H1 (cell line): ENCODE data around the gene CGB3. TPM values are rescaled to one million over a fixed set of nuclear protein-coding genes. Genes with fewer than 3 reads are reported as not detected.

Experiments
- CTCF ChIA-PET: fragments of 300-600 bp; sonication (Branson Sonifier 250); formaldehyde crosslinking; loops from one replicate; lab custom pipeline; 2021; ENCODE audit not compliant: partially characterized antibody; lab: Charles Lee
- POLR2A ChIA-PET: fragments of 300-600 bp; sonication (Branson Sonifier 250); formaldehyde crosslinking; loops from one replicate; lab custom pipeline; 2021; ENCODE audit warnings: inconsistent platforms; ENCODE audit not compliant: partially characterized antibody; lab: Charles Lee
- DNase-seq, 2 experiments: peaks; one replicate each; pipeline versions ENCODE4 v3.0.0 to v3.0.0-alpha.2; 2010 to 2022; ENCODE audit warnings: low spot score in 2 of 2, low read depth in 1 of 2, mixed read lengths in 1 of 2
- FAIRE-seq: peaks from 2 replicates; lab custom pipeline; 2011; peaks lifted over from hg19 to GRCh38; lab: Jason Lieb, UNC
- H2AFZ ChIP-seq: 2 replicates; pipeline ENCODE4 v1.8.1; 2012; ENCODE audit warnings: low read length, inconsistent platforms
- H2AK5ac ChIP-seq: 2 replicates; pipeline ENCODE4 v1.6.1; 2013; ENCODE audit warnings: low read depth, low read length
- H2BK120ac ChIP-seq: replicated peaks from 2 replicates; pipeline ENCODE3; 2013; ENCODE audit warnings: low read depth, low read length, inconsistent platforms
- H2BK12ac ChIP-seq: 2 replicates; pipeline ENCODE4 v1.6.1; 2013; ENCODE audit warnings: low read depth, low read length
- H2BK15ac ChIP-seq: 2 replicates; pipeline ENCODE4 v1.6.1; 2013; ENCODE audit warnings: low read length
- H2BK20ac ChIP-seq: 2 replicates; pipeline ENCODE4 v1.6.1; 2013; ENCODE audit warnings: low read length
- H2BK5ac ChIP-seq: 2 replicates; pipeline ENCODE4 v1.6.1; 2013; ENCODE audit warnings: low read depth, low read length
- H3K14ac ChIP-seq: 2 replicates; pipeline ENCODE4 v1.6.1; 2013; ENCODE audit warnings: inconsistent platforms; ENCODE audit not compliant: insufficient read length
- H3K18ac ChIP-seq: 2 replicates; pipeline ENCODE4 v1.6.1; 2013; ENCODE audit warnings: low read length; ENCODE audit errors: extremely low read depth
- H3K23ac ChIP-seq: 2 replicates; pipeline ENCODE4 v1.6.1; 2013; ENCODE audit warnings: inconsistent platforms; ENCODE audit not compliant: insufficient read length
- H3K23me2 ChIP-seq: 2 replicates; pipeline ENCODE4 v1.6.1; 2013; ENCODE audit warnings: low read depth, low read length
- H3K27ac ChIP-seq: 2 replicates; pipeline ENCODE4 v1.6.1; 2011; ENCODE audit warnings: low read depth, low read length, inconsistent platforms
- H3K27me3 ChIP-seq, 4 experiments: replicated peaks in 1 of 4; 1 replicate in 1 of 4; 2 replicates in 3 of 4; pipeline versions ENCODE4 v1.6.1 to v1.8.1; 2011 to 2013; ENCODE audit warnings: low read length in 3 of 4, mild to moderate bottlenecking in 3 of 4, inconsistent platforms in 2 of 4, mixed read lengths in 2 of 4, moderate library complexity in 1 of 4; ENCODE audit not compliant: control insufficient read depth in 3 of 4, insufficient read depth in 3 of 4; ENCODE audit errors: extremely low read depth in 1 of 4
- H3K36me3 ChIP-seq, 4 experiments: 2 replicates each; pipeline versions ENCODE4 v1.6.1 to v1.8.1; 2011 to 2013; ENCODE audit warnings: mild to moderate bottlenecking in 4 of 4, low read length in 3 of 4, moderate library complexity in 2 of 4, control low read depth in 1 of 4, inconsistent platforms in 1 of 4; ENCODE audit not compliant: insufficient read depth in 4 of 4, control insufficient read depth in 2 of 4
- H3K4ac ChIP-seq: replicated peaks from 2 replicates; pipeline ENCODE3; 2013; ENCODE audit warnings: low read length, low read depth, mixed read lengths, inconsistent platforms; ENCODE audit not compliant: insufficient read length
- H3K4me1 ChIP-seq, 4 experiments: replicated peaks in 1 of 4; 1 replicate in 1 of 4; 2 replicates in 3 of 4; pipeline versions ENCODE4 v1.6.1 to v1.8.1; 2011 to 2013; ENCODE audit warnings: low read length in 3 of 4, inconsistent platforms in 2 of 4, mixed read lengths in 1 of 4; ENCODE audit not compliant: insufficient read depth in 4 of 4, control insufficient read depth in 3 of 4
- H3K4me2 ChIP-seq, 2 experiments: 2 replicates each; pipeline versions ENCODE4 v1.6.1 to v1.8.1; 2011 to 2013; ENCODE audit warnings: low read depth in 2 of 2, low read length in 2 of 2, control low read depth in 1 of 2, inconsistent platforms in 1 of 2, mild to moderate bottlenecking in 1 of 2; ENCODE audit not compliant: insufficient read depth in 1 of 2
- H3K4me3 ChIP-seq, 4 experiments: fragments of 200-600, 300-600 bp in 1 of 4; sonication (generic), shearing (Covaris generic), sonication (Bioruptor Twin) in 1 of 4; 2 replicates each; pipeline versions ENCODE4 v1.5.1 to v1.8.1; 2011 to 2016; ENCODE audit warnings: low read length in 4 of 4, low read depth in 3 of 4, control low read depth in 2 of 4, inconsistent platforms in 2 of 4, mild to moderate bottlenecking in 2 of 4, mixed read lengths in 1 of 4, moderate library complexity in 1 of 4; ENCODE audit not compliant: insufficient read depth in 2 of 4; ENCODE audit errors: extremely low read depth in 1 of 4
- H3K56ac ChIP-seq: replicated peaks from 2 replicates; pipeline ENCODE3; 2013; ENCODE audit warnings: low read depth, mild to moderate bottlenecking, mixed read lengths, low read length, inconsistent platforms; ENCODE audit not compliant: insufficient read length
- H3K79me1 ChIP-seq: 2 replicates; pipeline ENCODE4 v1.6.1; 2013; ENCODE audit warnings: low read depth, low read length, control low read depth
- H3K79me2 ChIP-seq, 2 experiments: 2 replicates each; pipeline versions ENCODE4 v1.6.1 to v1.8.1; 2012 to 2013; ENCODE audit warnings: low read length in 2 of 2, mild to moderate bottlenecking in 2 of 2, inconsistent platforms in 1 of 2; ENCODE audit not compliant: insufficient read depth in 2 of 2, control insufficient read depth in 1 of 2
- H3K9ac ChIP-seq, 4 experiments: replicated peaks in 1 of 4; 1 replicate in 1 of 4; 2 replicates in 3 of 4; pipeline versions ENCODE4 v1.6.1 to v1.8.1; 2011 to 2013; ENCODE audit warnings: low read depth in 3 of 4, low read length in 3 of 4, control low read depth in 2 of 4, mild to moderate bottlenecking in 2 of 4, moderate library complexity in 2 of 4, inconsistent platforms in 1 of 4; ENCODE audit errors: extremely low read depth in 1 of 4
- H3K9me3 ChIP-seq, 2 experiments: 2 replicates each; pipeline versions ENCODE4 v1.6.1 to v1.8.1; 2012 to 2013; ENCODE audit warnings: mild to moderate bottlenecking in 2 of 2, moderate library complexity in 2 of 2, control low read depth in 1 of 2, inconsistent platforms in 1 of 2, low read depth in 1 of 2, low read length in 1 of 2, mixed read lengths in 1 of 2; ENCODE audit not compliant: insufficient read depth in 2 of 2
- H4K20me1 ChIP-seq, 2 experiments: replicated peaks in 1 of 2; 2 replicates each; pipeline versions ENCODE3 to v1.8.1; 2011 to 2013; ENCODE audit warnings: inconsistent platforms in 2 of 2, low read length in 2 of 2, mild to moderate bottlenecking in 1 of 2; ENCODE audit not compliant: insufficient read depth in 2 of 2, control insufficient read depth in 1 of 2
- H4K5ac ChIP-seq: 2 replicates; pipeline ENCODE4 v1.6.1; 2013; ENCODE audit warnings: low read length, low read depth, mixed read lengths, inconsistent platforms; ENCODE audit not compliant: insufficient read length
- H4K8ac ChIP-seq: 2 replicates; pipeline ENCODE4 v1.8.0; 2013; ENCODE audit warnings: mild to moderate bottlenecking, moderate library complexity, low read length, inconsistent platforms; ENCODE audit not compliant: insufficient read depth; ENCODE audit errors: extremely low read depth
- H4K91ac ChIP-seq: replicated peaks from 2 replicates; pipeline ENCODE3; 2013; ENCODE audit warnings: low read length, mixed read lengths, inconsistent platforms; ENCODE audit not compliant: insufficient read length
- BRCA1 ChIP-seq: IDR thresholded peaks from 2 replicates; pipeline ENCODE4 v1.6.1; 2012; ENCODE audit warnings: low read depth, low read length, improper control_type of control experiment
- CHD1 ChIP-seq: IDR thresholded peaks from 2 replicates; pipeline ENCODE4 v1.6.1; 2012; ENCODE audit warnings: low read depth, low read length, improper control_type of control experiment
- EGR1 ChIP-seq: IDR thresholded peaks from 2 replicates; pipeline ENCODE4 v1.6.1; 2011; ENCODE audit warnings: low read depth, low read length, borderline replicate concordance
- NANOG ChIP-seq: IDR thresholded peaks from 2 replicates; pipeline ENCODE4 v1.6.1; 2011; ENCODE audit warnings: low read length, low read depth, mild to moderate bottlenecking, inconsistent platforms; ENCODE audit not compliant: insufficient read depth, poor library complexity, severe bottlenecking
- RXRA ChIP-seq: IDR thresholded peaks from 2 replicates; pipeline ENCODE4 v1.6.1; 2011; ENCODE audit warnings: low read depth, mild to moderate bottlenecking, low read length, moderate library complexity; ENCODE audit not compliant: insufficient read depth
- SAP30 ChIP-seq: fragments of 300-600 bp; sonication (generic); IDR thresholded peaks from 2 replicates; pipeline ENCODE4 v1.7.1; 2012; ENCODE audit warnings: low read length, moderate library complexity, mild to moderate bottlenecking, inconsistent platforms; ENCODE audit not compliant: insufficient read depth, insufficient replicate concordance
- TAF7 ChIP-seq: optimal IDR thresholded peaks from 2 replicates; pipeline ENCODE3; 2011; ENCODE audit warnings: low read depth, mild to moderate bottlenecking, inconsistent platforms, low read length, moderate library complexity, borderline replicate concordance
- USF2 ChIP-seq: IDR thresholded peaks from 2 replicates; pipeline ENCODE4 v1.6.1; 2011; ENCODE audit warnings: low read length, improper control_type of control experiment
- ZNF274 ChIP-seq: IDR thresholded peaks from 2 replicates; pipeline ENCODE4 v1.7.0; 2012; ENCODE audit warnings: low read length, borderline replicate concordance; ENCODE audit errors: extremely low read depth
- WGBS, 2 experiments: shearing (Covaris generic) in 1 of 2; methylation state at CpG; one replicate each; pipeline versions ENCODE4 v1.1.6 to v1.1.7; 2013 to 2015; ENCODE audit warnings: low lambda C conversion rate in 2 of 2, mixed read lengths in 2 of 2, inconsistent platforms in 1 of 2, low coverage in 1 of 2, missing lambda C conversion rate in 1 of 2; ENCODE audit not compliant: insufficient replicate concordance in 2 of 2, insufficient coverage in 1 of 2, insufficient read length in 1 of 2; ENCODE audit errors: extremely low coverage in 1 of 2, missing lambda C conversion rate in 1 of 2; 5-methylcytosine and 5-hydroxymethylcytosine counted together
- polyA plus RNA-seq, 7 experiments: library from polyadenylated mRNA; depleted of rRNA in 3 of 7; stranded (reverse) in 5 of 7; unstranded in 2 of 7; fragments of >200 nt in 5 of 7; fragments of 200-250 nt in 2 of 7; gene quantifications; 1 replicate in 5 of 7; 2 replicates in 1 of 7; 4 replicates in 1 of 7; pipeline versions ENCODE4 v1.2.1 to v1.2.3, GENCODE V29; 2011 to 2013; ENCODE audit warnings: missing spikeins in 2 of 7, mixed read lengths in 2 of 7
- total RNA-seq: library from RNA; stranded (reverse); fragmentation: NEBNext Ultra II Directional; extraction: Animal tissue kit (Norgen Biotek cat#: 25700); gene quantifications from 2 replicates; pipeline ENCODE4 v1.2.1, GENCODE V29; 2021
- TF ChIP-seq, protein P1 (sequence below), 3 experiments: IDR thresholded peaks; 1 replicate in 2 of 3; 2 replicates in 1 of 3; pipeline versions ENCODE4 v1.5.1 to v1.6.1; 2011; ENCODE audit warnings: low read length in 3 of 3, mild to moderate bottlenecking in 3 of 3, inconsistent platforms in 2 of 3, low read depth in 1 of 3, moderate library complexity in 1 of 3; ENCODE audit not compliant: insufficient read depth in 1 of 3; ENCODE audit errors: control extremely low read depth in 1 of 3

Gene CGB3
- total and polyA plus RNA-seq, 2 of the 8 experiments (the other 6 are each of a cell fraction or from before 2014, with no cell fraction given) = not detected

DNA sequence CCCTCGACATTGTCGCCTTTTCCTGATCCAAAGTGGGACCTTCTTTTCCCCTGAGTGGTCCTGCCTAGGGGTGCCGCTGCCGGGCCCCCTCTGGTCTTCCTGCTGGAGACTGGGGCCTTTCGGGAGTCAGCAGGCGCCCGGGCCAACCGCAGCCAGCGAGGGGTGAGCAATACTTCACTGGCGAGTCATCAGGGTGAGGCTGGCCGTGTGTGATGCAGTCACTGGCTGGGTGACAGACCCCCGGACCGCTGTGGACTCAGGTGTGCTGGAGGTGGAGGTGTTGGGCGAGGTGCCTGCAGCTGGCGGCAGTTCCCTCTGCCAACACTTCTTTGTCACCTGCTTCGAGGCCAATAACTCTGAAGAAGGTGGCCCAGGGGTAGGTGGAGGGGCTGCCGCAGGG lies 18.0 kb upstream of the CGB3 start:
- Histone ChIP-seq H3K27ac (no peak overlapping the region), H3K4me3 (no peak overlapping the region), H3K9ac (no peak overlapping the region), H2BK15ac (no peak overlapping the region), H3K79me1 (no peaks in the 10 kb centered on the region), H2BK20ac (no peak overlapping the region), H2AK5ac (no peak overlapping the region), H3K18ac (no peak overlapping the region), H4K8ac (no peak overlapping the region), H3K23me2 (no peaks in the 10 kb centered on the region), H3K4me2 (no peak overlapping the region), H2BK5ac (no peak overlapping the region), H3K56ac (no peak overlapping the region), H2BK12ac (no peak overlapping the region), H3K9me3 (no peaks in the 10 kb centered on the region), H3K14ac (no peak overlapping the region), H3K23ac (no peak overlapping the region), H2BK120ac (no peak overlapping the region), H2AFZ (no peak overlapping the region), H3K36me3 (no peaks in the 10 kb centered on the region), H3K4ac (no peak overlapping the region), H4K20me1 (no peaks in the 10 kb centered on the region), H4K91ac (no peak overlapping the region), H3K79me2 (no peaks in the 10 kb centered on the region), H4K5ac (no peak overlapping the region), H3K27me3 (no peaks in the 10 kb centered on the region), H3K4me1 (no peaks in the 10 kb centered on the region)
- no peak for DNase-seq
- FAIRE-seq = no peak
- 83% methylated on average over 17 of the region's 17 CpGs; no CpG with 5 or more reads in 1 of the 2 experiments for WGBS, 2 experiments
- ChIA-PET CTCF (interaction anchor here (0.6 kb wide), 2 partner anchors 198 to 298 kb away, joined by 3 to 4 read pairs; no protein-coding TSS in a partner anchor), POLR2A (no interaction called here)
- TF ChIP-seq, protein P1, sequence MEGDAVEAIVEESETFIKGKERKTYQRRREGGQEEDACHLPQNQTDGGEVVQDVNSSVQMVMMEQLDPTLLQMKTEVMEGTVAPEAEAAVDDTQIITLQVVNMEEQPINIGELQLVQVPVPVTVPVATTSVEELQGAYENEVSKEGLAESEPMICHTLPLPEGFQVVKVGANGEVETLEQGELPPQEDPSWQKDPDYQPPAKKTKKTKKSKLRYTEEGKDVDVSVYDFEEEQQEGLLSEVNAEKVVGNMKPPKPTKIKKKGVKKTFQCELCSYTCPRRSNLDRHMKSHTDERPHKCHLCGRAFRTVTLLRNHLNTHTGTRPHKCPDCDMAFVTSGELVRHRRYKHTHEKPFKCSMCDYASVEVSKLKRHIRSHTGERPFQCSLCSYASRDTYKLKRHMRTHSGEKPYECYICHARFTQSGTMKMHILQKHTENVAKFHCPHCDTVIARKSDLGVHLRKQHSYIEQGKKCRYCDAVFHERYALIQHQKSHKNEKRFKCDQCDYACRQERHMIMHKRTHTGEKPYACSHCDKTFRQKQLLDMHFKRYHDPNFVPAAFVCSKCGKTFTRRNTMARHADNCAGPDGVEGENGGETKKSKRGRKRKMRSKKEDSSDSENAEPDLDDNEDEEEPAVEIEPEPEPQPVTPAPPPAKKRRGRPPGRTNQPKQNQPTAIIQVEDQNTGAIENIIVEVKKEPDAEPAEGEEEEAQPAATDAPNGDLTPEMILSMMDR (IDR thresholded peaks at IDR 0.05; ENCODE audit: control extremely low read depth in 1 of 3, insufficient read depth in 1 of 3, low read depth in 1 of 3, low read length in 3 of 3) = no peak
- no peak for TF ChIP-seq NANOG
- TF ChIP-seq SAP30 = no peak
- no peak for TF ChIP-seq USF2
- TF ChIP-seq RXRA = no peak
- TF ChIP-seq BRCA1 = no peak
- no peak for TF ChIP-seq TAF7
- no peak for TF ChIP-seq EGR1
- no peak for TF ChIP-seq CHD1
- no peak for TF ChIP-seq ZNF274
